NCI-H2029 treated with DMSO at 0.1 percent for 48 hours (cell line): ENCODE results near the gene RYR2.

Source experiments
- DNase-seq: peaks from one replicate; lab custom pipeline; 2025; lab: John Stamatoyannopoulos, UW

The RYR2 gene

DNA sequence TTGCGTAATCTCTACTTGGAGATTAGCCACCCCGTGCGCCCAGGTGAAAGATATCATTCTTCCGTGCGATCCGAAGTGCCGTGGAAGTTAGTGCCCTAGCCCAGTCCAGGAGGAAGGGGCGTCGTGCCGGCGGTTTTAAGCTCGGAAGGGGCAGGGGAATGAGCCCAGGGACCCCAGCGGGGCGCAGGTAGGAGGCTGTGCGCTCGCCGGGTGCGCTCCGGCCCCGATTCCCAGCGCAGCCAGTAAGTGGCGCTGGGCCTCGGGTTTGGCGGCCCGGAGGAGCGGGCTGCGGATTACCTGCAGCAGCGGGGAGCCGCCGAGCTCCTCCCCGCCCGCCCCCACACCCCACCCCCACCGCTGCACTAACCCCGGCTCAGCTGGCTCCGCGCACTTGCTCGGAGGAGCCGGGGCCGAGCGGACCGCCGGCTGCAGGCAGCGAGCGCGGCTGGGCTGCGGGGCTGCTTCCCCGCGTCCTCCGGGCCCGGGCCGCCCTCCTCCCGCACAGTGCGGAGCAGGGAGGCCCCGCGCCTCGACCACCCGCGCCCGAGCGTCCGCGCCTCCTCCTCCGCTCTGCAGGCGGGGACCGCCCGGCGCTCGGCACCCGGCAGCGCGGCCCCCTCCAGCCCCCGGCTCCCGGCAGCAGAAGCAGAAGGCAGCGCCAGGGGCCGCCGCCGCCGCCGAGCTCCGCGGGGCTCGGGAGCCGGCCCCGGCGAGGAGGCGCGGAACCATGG is at the start of gene RYR2:
Gene RYR2, plus strand, starts transcription at position 390 of the 731 bp plus-strand sequence. Its CDS starts 338 bp downstream, at position 728.
- DNase-seq, result no peak

DNA sequence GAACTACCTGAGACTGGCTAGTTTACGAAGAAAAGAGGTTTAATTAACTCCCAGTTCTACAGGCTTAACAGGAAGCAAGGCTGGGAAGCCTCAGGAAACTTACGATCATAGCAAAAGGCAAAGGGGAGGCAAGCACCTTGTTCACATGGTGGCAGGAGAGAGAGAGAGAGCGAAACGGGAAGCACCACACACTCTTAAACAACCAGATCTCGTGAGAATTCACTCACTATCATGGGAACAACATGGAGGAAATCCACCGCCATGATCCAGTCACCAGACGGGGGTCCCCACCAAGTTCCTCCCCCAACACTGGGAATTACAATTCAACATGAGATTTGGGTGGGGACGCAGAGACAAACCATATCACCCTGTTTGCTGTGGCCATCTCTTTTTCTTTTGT is 49.5 kb upstream of the RYR2 start:
- no peak for DNase-seq

DNA sequence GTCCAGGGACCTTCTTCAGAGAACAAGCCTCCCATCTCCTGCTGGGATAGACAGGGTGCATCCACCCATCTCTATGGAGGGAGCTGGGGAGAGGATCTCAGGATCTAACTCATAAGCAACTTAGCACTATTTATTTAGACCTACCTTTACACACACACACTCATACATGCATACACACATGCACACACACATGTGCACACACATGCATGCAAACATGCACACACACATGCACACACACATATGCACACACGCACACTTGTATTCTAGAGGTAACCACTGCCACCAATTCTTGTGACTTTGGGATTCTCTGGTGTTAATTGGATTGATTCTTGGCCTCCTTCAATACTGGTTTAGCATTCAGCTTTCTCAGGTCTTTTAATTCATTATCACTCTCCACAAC is 47.5 kb upstream of the RYR2 start:
- DNase-seq, result no peak

DNA sequence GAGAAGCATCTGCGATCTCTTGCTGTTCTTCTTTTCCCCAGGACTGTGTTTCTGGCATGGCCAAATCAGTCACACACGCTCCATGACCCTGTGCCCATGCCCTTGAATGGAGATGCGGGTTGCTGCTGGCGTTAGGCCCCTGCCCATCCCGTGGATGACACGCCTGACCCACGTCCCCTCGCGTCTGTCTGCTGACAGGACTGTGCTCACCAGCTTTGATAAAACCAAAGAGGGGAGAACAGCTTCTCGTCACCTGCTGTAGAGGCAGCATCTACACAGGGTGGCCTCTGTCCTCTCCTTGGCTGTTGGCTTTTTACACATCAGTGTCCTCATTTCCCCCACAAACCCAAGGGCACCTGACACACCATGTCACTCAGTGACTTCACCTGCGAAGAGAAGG is 44.6 kb upstream of the RYR2 start:
- no peak for DNase-seq

DNA sequence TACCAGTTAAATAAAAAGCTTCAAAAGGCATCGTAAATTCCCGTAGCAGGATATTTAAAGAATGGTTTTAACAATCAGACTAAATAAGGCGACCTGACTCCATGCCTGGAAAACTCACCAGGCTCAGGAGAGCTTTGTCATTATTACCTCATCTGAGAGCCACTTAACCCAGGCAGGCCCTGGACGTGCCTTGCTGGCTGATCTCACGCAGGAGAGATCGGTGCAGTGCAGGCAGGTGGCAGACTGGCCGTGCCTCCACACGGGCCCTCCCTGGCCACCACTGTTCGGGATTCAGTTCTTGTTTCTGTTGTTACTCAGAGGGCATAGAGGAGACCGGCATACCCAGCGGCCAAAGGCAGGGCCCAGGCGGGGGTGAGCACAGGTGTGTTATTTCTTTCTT is 44.1 kb upstream of the RYR2 start:
- no peak for DNase-seq

DNA sequence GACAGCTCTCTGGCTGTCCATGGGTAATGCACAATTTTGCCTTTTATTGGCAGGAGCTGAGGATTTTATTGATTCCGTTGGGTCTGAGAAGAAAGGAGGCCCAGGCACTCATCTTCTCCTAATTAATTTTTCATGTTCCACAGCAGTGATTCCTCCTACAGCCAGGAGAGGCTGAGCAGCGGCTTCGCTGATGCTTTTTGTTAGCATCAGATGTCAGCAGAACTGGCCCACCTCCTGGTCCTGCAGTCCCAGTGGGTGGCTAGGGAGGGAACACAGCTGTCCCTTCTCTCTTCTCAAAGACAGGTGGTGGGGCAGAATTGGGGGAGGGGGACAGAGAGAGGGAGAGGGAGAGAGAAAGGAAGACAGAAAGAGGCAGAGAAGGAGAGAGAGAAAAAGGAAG is 43.4 kb upstream of the RYR2 start:
- DNase-seq, result no peak

DNA sequence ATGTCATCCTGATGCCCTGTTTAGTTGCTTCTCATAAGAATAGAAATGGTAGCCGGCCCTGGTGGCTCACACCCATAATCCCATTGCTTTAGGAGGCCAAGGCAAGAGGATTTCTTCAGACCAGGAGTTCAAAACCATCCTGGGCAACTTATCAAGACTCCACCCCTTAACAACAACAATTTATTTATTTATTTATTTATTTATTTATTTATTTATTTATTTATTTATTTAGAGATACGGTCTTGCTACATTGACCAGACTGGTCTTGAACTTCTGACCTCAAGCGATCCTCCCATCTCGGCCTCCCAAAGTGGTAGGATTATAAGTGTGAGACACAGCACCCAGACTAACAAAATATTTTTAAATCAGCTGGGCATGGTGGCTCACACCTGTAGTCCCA is 41.8 kb upstream of the RYR2 start:
- no peak for DNase-seq

DNA sequence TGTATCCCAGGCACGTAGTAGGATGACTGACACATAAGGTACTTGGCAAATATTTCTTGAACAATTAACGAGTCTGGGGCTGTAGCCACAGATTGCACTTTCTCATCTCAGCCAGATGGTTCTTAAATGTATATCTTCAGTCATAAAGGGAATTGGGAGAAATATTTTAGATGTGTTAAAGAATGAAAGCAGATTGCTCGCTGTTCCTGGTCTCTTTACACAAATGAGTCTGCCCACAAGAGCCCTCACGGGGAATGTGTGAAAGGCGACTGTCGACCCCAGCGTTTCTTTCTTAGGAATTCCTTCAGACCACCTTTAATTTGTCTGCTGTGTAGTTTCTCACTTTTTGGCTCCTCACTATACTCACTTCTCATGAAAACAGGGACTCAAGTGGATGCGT is 38.5 kb upstream of the RYR2 start:
- DNase-seq, result no peak

DNA sequence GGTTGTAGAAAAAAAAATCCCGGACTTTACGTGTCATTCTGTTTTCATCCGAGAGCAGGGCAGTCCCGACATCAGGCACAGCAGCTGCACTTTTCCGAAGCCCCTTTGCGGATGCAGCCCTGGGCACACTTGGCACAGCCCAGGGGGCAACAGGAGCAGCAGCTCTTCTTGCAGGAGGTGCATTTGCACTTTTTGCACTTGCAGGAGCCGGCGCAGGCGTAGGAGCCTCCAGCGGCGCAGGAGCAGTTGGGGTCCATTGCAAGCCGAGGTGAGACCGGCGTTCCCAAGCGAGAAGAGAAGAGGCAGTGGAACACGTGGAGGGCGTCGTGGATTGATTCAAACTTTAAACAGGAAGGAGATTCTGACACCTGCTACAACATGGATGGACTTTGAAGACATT is 37.9 kb upstream of the RYR2 start, which contains the start of gene MT1HL1:
Gene MT1HL1, minus strand, starts transcription at position 326 of the 400 bp plus-strand sequence. Its CDS starts 69 bp downstream, at position 257.
- no peak for DNase-seq

DNA sequence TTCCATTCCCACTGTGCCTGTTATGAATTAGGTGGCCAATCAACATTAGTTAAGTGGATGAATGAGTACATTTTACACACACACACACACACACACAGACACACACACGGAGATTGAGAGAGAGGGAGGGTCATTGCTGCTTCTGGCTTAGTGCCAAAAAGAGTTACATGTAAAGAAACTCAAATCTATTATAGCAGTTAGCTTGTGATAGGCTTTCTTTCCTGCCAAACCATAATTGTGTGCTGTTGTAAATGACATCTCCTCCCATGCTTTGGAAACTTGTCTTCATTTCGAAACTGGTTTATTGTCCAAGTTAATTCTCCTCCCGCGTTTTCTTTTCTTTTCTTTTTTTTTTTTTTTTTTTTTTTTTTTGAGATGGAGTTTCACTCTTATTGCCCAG is 36.3 kb upstream of the RYR2 start:
- no peak for DNase-seq

DNA sequence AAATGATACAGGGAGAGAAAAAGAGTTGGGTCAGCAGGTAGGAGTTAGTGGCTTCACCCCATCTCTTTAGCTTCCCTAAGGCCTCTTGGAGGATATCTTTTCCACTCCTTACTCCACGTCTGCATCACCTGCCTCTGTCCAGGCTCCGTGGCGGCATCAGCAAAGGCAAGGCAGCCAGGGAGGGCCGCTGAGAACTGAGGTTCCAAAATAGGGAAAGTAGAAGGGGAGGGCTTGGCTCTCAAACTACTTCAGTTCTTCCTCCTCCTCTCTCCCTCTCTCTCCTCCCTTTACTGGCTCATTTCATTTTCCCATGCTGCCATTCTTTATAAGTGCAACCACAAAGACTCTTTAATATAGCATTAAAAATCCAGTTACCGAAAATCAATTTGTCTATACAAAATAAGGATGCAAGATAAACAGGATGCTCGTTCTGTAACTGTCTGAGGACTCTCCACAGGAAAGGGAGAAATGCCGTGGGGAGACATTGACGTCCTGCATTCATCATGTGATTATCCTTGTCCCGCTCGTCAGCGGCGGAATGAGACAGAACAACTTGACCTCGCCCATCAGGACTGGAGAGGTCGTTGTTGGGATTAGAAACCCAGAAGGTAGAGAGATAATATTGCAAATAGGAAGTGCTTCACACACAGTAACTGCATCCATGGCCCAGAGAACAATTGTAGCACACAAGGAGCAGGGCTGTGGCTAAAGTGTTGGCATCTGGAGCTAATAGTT is 34.7 kb upstream of the RYR2 start:
- DNase-seq, result no peak

DNA sequence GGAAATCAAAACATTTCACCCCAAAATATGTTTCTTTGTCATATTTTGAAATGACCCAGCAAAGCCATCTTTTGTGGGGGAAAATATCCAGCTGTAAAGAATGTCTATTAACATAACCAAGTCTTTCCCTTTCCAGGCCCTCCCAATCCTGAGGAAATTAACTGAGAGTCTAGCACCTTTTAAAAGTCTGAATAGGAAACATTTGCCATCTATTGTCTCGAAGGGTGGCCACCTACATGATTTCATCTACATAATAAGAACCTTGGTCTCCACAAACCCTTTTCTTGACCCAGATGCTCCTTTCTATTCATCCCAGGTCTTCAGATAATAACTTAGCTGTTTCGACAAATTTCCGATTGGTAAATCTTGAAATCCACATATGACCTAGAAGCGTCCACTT is 32.4 kb upstream of the RYR2 start:
- DNase-seq, result no peak

DNA sequence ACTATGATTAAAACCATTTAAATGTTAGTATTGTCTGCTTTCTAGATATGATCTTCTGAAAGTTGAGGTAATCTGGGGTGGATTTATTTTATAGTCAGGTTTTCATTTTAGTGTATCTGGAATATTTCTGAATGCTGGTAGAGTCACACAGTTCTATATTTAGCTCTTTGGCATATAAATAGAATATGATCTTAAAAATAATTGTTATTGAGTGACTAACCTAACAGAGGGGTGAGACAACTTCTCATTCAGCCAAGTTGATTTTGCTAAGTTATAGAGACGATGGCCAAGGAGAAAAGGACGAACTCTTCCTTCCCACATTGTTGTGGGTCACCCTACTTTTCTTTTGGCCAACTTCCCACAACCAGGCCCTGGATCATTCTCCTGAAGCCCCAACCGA is 30.6 kb upstream of the RYR2 start:
- DNase-seq, result no peak

DNA sequence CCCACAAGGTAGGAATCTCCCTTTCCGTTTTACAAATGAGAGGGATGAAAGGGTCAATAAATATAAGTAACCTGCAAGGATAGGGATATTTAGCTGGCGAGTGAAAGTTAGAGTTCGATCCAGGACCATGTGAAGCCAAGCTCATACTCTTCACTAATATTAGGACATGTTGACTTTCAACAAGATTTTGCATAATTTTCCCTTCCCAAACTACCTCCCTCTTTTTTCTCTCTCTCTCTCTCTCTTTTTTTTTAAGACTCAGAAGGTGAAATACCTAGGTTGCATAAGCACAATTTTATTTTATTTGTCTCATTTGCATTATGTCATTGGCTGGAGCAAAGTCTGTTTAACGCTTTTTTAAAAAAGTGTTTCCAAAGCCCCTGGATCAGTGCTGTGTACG is 29.6 kb upstream of the RYR2 start:
- no peak for DNase-seq

DNA sequence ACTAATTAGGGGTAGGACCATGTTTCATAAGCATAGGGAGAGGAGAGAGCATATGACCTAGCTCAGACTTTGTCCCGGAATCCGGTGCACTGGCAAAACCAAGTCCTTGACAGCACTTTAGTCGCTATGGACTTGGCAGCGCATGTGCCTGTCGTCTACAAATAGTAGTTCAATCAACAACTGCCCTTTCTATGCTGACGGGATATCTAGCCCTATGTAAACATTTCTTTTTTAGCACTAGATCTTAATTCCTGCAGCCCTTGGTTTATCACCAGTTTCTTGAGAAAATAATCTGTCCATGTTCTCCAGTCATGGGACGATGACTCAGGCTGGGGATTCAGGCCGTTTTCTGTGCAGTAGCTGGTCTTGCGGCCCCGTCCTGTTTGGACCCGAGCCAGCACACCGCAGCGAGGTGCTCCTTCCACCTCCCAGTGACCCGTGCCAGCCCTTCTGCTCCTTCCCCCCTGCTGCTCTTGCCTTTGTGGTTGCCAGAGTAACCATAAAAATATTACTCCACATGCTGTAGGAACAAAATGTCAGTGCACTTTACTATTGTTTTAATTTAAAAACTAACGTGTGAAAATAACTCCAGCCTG is 29.1 kb upstream of the RYR2 start:
- no peak for DNase-seq

DNA sequence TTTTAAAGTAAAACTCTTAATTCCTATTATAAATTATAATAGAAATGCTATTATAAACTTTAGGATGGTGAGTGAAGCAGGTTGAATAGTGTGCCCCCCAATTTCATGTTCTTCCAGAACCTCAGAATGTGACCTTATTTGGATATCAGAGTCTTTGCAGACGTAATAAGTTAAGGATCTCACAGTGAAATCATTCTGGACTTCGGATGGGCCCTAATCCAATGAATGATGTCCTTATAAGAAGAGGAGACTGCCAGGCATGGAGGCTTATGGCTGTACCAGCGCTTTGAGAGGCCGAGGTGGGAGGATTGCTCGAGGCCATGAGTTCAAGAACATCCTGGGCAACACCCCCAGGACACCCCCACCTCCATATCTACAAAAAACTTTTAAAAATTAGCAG is 28.4 kb upstream of the RYR2 start:
- DNase-seq, result no peak

DNA sequence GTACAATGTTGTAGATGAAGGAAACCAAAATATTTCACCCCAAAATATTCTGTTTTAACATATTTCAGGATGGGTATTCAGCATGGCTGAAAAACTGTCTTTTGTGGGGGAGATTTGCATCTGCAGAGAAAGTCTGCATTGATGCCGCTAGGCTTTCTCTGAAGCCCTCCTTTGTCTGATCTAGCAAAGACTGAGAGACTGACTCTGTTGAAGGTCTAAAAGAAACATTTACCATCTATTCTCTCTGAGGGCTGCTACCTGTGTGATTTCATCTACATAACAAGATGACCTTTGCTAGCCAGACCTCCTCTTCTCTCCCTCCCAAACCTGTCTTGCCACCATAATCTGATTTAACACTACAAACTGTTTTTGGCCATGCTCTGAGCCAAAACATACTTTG is 25.4 kb upstream of the RYR2 start:
- DNase-seq, result no peak

DNA sequence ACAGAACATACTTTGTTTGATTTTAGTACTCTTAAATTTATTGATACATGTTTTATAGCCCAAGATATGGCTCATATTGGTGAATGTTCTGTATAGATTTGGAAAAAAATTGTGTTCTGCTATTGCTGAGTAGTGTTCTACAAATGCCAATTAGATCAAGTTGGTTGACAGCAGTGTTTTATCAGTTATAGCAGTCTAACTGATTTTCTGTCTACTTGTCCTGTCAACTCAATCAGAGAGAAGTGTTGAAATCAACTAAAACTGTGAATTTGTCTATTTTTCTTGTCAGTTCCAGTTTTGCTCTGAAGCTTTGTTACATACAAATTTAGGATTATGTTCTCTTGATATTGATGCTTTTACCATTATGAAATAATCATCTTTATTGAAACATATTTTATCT is 23.1 kb upstream of the RYR2 start:
- no peak for DNase-seq

DNA sequence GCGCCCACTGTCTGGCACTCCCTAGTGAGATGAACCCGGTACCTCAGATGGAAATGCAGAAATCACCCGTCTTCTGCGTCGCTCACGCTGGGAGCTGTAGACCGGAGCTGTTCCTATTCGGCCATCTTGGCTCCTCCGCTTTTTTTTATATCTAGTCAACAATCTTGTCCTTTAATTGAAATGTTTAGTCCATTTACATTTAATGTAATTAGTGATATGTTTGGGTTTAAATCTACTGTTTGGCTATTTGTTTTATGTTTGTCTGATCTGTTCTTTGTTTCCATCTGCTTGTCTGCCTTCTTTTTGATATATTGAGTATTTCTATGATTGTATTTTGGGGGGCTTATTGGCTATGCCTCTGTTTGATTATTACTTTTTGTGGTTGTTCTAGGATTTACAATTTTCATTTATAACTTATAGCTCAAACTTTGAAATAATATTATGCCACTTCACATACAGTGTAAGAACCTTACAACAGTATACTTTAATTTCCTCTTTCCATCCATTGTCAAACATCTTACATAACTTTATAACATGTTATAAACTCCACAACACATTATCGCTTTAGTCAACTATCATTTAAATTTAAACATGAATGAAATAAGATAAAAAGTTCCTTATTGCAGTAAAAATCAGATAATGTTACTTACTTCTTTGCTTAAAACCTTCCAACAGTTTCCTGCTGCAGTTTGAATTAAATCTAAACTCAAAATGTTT is 16.5 kb upstream of the RYR2 start:
- no peak for DNase-seq

DNA sequence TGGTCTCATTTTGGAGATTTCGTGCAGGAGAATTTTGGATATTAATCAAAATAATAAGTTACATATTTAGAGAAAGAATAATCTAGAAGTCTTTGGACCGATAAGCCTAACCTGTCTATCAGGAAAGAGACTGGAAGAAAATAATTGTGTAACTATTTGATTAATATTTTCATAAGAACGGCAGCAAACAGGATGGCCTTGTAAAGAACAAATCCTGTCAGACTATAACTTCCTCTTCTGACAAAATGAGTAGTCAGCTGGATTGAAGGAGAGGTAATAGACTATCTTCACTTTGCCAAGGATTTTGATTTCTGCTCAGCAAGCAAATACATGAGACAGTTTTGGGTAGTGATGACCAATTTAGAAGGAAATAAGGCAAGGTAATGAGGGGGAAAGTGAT is 12.7 kb upstream of the RYR2 start:
- no peak for DNase-seq

DNA sequence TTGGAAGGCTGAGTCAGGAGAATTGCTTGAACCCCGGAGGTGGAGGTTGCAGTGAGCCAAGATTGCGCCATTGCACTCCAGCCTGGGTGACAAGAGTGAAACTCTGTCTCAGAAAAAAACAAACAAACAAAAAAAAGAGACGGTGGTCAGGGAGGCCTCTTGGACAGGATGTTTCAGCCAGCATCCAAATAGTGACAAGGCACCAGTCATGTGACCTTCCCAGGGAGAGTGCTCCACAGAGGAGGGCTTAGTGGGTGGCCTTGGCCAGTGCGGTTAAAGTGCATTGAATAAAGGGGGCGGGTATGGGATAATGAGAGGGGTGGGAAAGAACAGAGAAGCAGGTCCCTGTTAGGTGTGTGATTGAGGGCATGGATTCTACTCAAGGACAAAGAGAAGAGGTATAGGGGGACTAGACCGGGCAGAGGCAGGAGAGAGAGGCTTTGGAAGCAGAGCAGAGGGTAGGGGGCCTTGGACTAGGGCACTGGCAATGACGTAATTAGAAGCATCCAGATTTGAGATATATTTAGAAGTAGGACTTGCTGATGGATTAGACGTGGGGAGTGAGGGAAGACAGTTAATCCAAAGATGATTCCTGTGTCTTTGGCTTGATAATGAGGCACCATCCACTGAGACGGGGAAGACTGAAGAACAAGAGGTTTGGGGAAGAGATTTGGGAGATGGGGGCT is 12.0 kb upstream of the RYR2 start:
- no peak for DNase-seq

DNA sequence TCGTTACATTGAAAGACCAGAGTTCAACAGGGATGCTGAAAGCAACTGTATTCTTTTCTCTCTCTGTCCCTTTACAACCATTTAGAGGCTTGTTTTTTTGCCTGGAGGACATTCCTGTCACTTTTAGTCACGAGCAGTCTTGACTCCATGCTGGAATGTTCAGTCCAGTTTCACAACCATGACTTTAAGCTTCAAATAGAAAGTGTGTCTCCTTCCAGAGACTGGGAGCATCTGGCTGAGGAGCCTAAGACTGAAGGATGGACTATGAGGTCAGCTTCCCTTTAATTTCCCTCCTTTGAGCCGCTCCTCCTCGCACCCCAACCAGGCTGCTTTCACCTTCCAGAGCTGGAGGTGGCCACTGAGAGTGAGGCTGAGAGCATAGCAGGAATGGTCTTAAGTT is 10.5 kb upstream of the RYR2 start:
- no peak for DNase-seq
